Muscle of arm (tissue), 12 donors: ENCODE data around the gene EXOC4. TPM values are rescaled to one million over a fixed set of nuclear protein-coding genes. Genes with fewer than 3 reads are reported as not detected.
A peak's percentile ranks its signal among the peaks of the same experiment; 100 is the strongest.

ENCODE experiments used
- DNase-seq: peaks from one replicate; pipeline ENCODE4 v3.0.0-alpha.2; 2013
- polyA plus RNA-seq, 12 donors: library from polyadenylated mRNA; unstranded; fragments of 120-200 nt; gene quantifications; one replicate each; pipeline ENCODE4 v1.2.1, GENCODE V29; 2013; ENCODE audit not compliant: insufficient read length in 12 of 12

Gene EXOC4
- polyA plus RNA-seq, 12 donors, result 25.2 to 79.1 (median 55.5) TPM; not detected in 1

DNA sequence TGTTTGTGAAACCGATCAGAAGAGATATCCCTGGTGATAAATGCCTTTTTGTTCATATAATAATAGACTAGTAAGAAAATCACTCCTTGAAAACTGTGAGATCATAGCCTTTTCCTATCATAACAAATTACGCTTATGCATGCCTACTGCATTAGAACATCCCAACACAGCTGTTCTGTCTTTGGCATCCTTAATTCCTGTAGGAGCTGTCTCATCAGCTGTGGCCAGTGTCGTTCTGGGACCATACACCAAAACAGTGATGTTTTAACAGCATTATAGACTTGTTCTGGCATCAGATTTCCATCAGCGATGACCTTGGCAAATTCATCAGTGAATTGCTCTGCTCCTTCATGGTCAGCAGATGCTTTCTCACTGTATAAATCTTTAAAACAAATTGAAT lies 450.7 kb downstream of the EXOC4 start:
- DNase-seq, result peak; percentile 79

DNA sequence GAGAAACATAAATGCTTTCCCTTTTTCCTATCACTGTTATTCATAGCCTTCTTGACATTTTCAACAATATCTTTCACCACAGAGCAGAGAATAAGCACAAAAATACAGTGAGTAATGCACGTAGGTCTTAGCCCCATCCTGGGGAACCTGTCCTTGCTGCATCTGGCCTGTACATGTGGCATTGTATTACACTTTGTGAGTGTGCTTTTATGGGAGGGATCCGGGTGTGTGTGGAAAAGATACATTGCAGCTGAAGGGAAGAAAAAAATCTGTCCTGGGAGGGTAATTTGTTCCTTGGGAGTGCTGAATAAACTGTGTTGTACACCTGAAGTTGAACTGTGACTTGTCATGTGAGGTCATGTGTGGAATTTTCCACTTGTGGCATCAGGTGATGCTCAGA lies 451.6 kb downstream of the EXOC4 start:
- DNase-seq, result no peak

DNA sequence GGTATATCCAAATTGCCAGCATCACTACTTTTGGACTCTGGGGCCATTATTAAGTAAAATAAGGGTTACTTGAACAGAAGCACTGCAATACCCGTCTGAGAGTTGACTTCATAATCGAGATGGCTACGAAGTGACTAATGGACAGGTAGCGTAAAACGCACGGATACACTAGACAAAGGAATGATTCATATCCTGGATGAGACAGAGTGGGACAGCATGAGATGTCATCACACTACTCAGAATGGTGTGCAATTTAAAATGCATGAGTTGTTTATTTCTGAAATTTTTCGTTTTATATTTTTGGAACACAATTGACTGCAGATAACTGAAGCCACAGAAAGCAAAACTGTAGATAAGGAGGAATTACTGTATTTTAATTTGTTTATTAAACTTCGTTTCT lies 452.7 kb downstream of the EXOC4 start:
- no peak for DNase-seq

DNA sequence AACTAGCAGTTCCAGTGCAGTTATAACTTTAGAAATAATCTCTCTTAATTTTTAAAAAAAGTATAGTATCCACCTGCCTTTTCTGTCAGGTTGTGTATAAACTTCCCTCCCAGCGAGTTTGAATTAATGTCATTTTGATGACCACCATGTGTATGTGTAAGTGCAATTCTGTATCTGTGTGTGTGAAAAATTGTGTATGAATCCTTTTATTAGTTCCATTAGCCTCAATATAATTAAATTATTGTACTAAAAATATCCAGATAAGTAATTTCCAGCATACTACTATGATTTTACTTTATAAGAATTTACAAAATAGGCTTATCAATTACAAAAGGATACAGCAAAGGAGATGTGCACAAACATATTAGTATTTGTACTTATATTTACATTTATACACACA lies 453.1 kb downstream of the EXOC4 start:
- no peak for DNase-seq

DNA sequence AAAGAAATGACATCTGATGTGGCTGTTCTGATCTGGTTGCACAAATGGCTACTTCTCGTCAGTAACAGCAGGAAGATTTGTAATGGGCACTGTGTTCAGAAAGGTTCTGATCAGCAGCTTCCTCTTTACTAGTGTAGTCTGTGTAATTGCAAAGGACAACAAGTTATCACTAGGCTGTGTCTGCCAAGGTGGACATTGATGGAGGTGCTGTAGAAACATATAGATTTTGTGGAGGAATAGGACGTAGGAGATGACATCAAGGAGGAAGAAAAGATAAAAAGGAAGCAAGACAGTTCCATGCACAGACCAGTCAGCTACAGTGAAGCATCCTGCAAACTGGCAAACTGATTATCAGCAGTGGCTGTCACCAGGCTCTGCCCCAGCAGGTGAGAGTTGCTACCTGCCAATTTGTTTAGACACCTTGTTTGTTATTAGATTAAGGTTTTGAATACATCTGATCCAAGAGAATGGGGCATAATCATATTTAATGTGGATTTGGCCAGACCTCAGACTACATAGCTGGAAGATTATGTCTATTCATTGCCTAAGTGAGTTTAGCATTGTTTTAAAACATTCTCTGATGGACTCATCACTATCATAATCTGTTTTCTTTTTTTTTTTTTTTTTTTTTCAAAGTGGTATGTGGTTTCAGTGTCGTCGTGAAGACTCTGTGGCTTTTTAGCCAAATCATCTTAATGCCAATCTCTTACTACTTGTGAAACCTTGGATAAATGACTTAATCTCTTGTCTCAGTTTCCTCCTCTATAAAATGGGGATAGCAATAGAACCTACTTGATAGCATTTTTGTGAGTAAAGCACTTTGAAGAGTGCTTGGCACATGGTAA lies 456.4 kb downstream of the EXOC4 start:
- DNase-seq, result no peak

DNA sequence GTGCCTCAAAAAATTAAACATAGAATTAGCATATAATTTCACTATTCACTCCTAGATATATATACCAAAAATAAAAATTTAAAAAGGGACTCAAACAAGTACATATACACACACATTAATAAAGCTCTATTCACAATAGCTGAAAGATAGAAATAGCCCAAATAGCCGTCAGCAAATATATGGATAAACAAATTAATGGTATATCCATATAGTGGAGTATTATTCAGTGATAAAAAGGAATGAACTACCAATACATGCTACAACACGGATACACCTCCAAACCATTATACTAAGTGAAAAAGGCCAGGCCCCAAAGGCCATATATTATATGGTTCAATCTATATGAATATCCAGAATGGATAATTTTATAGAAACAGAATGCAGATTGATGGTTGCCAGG lies 459.7 kb downstream of the EXOC4 start:
- DNase-seq, result no peak

DNA sequence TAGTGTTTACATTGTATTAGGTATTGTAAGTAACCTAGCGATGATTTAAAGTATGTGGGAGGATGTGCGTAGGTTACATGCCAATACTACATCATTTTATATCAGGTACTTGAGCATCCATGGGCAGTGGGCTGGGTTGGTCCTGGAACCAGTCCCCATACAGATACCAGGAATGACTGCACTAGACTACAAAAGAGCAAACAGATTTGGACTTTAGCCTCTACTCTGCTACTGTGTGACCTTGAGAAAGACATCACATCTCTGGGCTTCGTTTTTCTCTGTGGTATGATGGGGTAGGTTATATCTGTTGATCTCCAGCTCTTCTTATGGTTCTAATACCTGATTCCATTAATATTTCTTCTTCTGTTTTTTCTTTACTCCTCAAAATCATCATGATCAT lies 461.8 kb downstream of the EXOC4 start:
- DNase-seq, result no peak

DNA sequence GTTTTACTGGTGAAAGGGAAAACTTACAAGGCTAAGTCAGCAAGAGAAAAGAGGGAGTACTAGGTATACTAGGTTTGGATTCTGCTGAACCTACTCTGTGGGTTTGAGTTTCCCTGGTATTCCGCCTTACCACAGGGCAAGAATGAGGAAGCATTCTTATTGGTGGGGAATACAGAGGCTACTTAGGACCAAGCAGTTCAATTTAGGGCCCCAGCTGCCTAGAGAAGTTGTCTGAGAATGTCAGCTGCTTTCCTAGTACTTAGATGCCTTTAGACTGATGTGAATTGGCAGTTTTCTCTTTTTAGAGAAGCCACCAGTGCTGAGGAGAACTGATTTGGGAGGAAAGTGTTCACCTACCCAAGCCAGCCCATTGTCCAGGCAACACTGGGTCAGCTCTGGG lies 465.3 kb downstream of the EXOC4 start:
- no peak for DNase-seq

DNA sequence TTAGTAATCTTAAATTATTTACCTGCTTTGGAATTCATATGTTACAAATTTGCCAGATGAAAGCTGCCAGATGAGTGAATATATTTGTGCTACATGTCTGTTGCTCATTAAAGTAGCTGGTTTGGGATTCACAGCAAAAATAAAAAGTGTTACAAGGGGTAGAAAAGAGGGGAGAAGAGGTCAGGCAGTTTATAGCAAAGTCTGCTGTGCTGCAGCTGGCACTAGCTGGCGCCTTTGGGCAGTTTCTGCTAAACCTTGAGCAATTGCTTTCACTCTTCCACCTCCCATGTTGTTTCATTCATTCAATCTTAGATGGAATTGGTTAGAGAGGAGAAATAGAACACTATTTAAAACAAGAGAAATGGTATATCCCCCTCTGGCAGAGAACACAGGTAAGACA lies 470.2 kb downstream of the EXOC4 start:
- no peak for DNase-seq

DNA sequence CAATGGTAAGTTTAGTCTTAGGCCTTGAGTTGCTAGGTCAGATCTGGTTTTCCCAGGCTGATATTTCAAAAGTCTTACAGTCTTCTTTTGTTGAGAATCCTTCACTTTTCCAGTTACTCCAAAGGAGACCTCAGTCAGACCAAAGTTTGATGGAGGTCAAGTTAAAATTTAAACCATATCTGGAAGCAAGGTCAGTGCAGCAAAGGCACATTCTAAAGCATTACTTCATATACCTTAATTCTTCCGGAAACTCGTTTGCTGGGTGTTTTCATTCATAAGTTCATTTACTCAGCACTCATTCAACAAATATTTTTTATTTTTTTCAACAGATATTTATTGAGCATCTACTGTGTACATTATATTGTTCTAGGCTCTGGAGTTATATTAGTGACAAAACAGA lies 471.3 kb downstream of the EXOC4 start:
- no peak for DNase-seq

DNA sequence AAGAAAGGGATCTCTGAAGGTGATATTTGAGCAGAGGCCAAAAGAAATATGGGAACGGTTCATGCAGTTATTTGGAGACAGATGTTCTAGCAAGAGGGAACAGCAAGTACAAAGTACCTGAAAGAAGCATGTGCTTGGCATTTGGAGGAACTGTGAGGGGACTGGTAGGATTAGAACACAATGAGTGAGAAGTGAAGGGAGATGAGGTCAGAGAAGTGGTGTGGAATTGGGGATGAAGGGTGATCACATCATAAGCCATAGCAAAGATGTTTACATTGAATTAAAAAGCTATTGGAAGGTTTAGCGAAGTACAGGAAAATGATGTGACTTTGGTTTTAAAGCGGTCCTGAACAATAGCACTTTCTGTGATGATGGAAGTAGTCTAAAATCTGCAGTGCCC lies 471.8 kb downstream of the EXOC4 start:
- DNase-seq, result no peak

DNA sequence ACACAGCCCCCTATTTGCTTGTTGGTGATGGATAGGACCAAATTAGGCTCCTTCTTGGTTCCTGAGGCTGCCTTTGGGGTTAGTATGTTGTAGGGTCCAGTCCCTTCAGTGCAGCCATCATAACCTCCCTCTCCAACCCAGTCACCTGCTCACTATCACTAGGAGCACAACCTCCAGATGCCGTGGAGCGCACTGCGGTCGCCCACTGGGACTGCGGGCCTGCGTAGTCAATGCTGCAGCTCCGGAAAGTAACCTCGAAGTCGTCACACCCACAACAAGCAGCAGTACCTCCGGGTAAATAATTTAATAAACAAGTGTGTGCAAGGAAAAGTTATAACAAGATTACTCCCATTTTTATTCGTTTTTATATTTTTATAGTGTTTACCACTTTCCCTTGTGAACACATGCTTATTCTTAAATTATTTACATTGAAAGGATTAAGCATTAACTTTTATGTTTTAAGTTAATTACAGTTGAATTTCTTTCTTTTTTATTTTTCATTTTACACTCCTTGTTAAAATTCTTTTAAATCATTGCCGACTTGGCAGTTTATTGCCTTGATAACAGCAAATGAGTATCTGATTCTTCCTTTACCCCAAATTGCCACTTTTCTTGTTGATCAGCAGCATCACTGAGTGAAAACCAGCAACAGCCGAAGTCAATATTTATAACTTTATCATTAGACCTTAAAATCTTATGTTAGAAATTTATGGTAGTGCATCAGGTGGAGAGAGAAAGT lies 474.8 kb downstream of the EXOC4 start:
- no peak for DNase-seq

DNA sequence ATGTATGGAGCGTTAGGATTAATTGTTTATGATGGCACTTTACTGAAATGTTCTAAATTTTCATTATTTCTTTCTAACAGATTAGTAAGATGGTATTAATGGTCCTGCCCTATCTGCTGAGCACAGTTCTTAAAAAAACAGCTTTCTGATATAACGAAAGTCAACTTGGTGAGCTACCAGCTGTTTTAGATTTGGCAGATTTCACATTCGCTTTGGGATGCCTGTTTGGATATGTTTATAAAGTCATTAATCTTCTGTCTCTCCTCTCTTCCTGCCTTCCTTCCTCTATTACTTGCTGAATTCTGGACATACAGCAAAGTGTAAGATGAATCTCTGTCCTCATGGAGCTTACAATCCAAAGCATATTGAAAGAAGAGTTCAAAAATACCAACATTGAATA lies 477.5 kb downstream of the EXOC4 start:
- no peak for DNase-seq

DNA sequence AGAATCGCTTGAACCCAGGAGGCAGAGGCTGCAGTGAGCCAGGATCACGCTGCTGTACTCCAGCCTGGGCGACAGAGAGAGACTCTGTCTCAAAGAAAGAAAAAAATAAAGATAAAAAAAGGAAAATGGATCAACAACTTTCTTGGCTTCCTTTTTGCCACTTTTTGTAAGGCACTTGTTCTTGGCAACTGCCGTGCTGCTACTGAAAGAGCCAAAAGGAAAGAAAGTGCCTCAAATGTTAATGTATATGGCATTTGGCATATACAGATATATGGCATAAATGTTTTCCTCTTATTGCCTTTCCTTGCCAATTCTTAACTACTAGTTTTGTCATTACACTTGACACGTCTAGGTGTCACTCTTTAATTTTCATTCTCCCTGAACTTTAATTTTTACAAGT lies 480.5 kb downstream of the EXOC4 start:
- DNase-seq, result no peak

DNA sequence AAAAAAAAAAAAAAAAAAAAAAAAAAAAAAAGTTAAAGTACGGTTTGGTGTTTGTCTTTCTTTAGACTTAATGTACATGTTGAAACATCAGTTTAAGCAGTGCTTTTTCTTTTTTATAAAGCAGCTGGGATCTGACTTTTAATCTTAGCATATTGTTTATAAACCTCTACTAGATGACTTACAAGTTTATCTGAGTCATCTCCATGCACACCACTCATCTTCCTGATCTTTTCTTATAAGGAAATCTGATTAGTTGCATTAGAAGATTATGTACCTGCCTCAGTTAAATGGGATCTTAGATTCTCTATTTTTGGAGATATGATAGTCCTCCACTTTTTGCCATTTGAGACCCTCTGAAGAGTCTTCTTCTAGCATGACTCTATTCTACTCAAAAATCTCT lies 482.3 kb downstream of the EXOC4 start:
- no peak for DNase-seq

DNA sequence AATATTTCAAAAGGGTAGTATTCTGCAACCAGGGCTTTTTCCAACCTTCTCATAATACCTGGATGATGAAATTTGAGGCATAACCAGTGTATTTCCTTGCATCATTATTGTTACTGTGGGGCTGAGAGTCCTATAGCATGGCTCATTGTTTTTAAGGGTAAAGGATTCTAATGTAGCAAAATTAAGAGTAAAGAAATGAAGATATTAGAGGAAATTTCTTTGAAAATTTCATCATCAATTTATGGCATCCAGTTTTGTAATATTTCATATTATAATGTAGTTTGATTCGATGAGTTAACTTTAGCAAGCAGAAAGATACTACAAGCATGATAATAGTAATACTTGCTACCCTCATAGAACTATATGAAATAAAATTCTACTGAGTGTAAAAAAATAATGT lies 486.9 kb downstream of the EXOC4 start:
- no peak for DNase-seq

DNA sequence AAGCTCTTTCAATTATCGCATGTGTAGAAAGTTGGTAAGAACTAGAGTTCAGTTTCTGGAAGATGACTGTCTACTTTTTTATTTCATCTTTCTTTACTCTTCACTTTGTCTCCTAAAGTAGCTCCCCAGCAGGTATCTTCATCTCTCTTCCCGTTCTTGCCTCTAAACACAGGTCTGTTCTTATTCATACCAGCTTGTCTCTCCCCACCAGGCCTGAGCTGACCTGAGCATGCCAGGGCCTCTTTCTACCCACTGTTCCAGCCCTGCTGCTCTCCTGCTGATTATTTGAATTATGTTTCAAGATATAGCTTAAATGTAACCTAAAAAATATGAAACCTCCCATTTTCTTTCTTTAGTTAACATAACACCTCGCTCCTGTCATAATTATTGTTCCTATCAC lies 488.2 kb downstream of the EXOC4 start:
- no peak for DNase-seq

DNA sequence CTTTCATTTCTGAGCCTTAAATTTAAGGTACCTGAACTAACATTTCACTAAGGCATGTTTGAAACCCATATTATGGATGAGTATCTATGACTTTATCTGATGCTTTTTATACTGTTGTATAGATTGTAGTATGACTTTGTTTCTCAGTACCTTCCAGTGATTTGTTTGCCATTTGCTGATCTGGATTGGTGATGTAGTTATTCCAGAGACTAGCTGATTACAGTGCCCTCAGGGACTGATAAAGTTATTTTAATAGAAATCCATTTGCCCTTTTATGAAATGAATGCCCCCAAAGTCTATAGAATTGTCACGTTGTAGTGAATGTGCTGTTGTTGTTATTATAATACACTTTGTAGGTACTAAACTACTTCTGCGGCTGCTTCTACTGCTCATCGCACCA lies 488.8 kb downstream of the EXOC4 start:
- no peak for DNase-seq

DNA sequence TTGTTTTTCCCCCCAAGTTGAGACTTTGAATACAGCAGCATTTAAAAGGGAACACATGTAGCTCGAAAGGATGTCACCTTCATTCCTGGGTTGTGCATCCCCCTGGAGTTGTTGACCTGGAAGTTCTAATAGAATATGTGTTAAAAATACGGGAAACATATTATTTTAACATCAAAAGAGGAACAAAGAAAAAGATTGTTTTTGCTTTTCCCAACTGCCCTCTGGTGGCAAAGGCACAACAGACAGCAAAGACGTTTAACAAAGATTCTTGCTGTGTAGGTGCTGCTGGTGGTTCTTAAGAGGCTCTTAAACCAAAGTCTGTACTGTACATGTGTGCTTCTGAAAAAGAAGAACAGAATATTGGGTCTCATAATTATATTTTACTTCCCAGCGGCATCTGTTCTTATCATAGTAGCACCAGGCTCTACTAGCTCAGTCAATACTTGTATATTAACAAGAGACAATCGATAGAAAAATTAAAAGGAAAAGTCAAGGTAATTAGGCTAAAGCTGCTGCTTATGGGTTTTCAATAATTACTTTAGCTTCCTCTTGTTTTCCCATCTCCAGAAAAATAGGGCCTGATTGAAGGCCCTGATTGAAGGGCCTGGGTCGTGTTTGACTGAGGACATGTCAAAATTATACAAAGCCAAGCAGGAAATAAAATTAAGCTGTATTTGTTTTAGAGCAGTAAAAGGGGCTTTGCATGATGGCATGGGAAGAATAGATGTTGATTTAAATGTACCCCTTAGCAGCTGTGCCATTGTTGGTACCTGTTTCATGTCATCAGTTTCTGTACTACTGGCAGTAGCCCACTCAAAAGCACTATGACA lies 490.0 kb downstream of the EXOC4 start:
- peak; percentile 22 for DNase-seq

DNA sequence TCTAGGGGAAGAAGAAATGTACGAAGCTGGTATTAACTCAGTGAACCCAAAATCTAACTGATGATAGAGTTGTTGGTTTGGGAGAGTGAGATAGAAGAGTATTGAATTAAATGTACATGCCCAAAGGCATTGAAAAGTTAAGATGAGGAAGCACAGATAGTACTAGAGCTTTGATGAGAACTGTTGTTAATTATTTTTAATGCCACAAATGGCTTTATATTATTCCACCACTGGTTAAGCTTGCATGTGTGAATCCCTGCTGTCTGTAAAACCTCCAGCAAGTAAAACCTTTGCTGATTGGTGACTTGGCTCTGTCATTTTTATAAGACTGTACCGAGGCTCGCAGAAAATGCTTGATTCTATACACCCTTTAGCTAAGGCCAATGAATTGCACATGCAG lies 491.6 kb downstream of the EXOC4 start:
- DNase-seq, result no peak

DNA sequence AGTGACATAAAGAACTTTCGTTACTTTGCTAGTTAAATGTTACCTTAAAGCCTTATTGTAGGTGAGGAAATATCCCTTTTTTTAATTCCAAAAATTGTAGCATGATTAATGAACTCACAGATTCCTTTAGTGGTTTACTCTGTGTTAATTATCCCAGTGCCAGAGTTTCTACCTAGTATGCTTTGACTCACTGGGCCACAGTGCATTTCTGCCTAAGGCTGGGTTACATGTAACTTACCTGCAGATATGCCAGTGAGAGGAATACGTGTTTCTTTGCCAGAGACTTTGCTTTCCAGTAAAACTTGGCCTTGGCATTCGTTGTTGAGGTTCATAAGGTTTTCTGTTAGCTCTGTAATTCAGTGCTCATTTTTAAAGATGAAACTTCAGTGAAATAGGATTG lies 493.4 kb downstream of the EXOC4 start:
- no peak for DNase-seq

DNA sequence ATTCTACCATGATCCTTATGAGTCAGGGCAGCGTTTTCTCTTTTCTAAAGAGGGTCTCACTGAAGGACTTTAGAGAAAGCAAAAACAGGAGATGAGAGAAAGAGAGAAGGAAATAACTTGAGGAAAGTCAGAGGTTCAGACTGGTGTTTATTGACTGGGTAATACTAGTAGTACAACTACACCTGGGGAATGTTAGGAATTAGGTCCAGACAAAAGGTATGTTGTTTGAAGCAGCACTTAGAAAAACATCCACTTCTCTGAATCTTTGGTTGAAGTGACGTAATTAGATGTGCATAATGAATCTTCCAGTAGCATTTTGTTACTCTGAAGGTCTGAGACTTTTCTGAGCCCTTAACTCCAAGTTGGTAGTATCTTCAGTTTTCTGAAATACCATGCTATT lies 494.0 kb downstream of the EXOC4 start:
- DNase-seq, result no peak
